ENCODE results near the gene ADAMTSL4.

Gene ADAMTSL4

GRCh38 chr1:150550222-150551050, 1.2 kb downstream of the ADAMTSL4 start:
- no peak for DNase-seq (ENCODE audit: low read depth)
- no peak for TF ChIP-seq CTCF (IDR thresholded peaks at IDR 0.05; ENCODE audit: low read depth, low read length, missing control alignments)
- in situ Hi-C loops (cut with HindIII; ENCODE audit: low sequenced_read_pairs), result no loop called here
- no peak overlapping the region for H3K4me3 ChIP-seq (ENCODE audit: low read depth, low read length)

GRCh38 chr1:150551051-150551783, 2.0 kb downstream of the ADAMTSL4 start:
- no peak overlapping the region for H3K4me3 ChIP-seq (ENCODE audit: low read depth, low read length)
- in situ Hi-C loops (cut with HindIII; ENCODE audit: low sequenced_read_pairs), result no loop called here
- no peak for TF ChIP-seq CTCF (IDR thresholded peaks at IDR 0.05; ENCODE audit: low read depth, low read length, missing control alignments)
- no peak for DNase-seq (ENCODE audit: low read depth)

- no peak overlapping the region for H3K4me3 ChIP-seq (ENCODE audit: low read depth, low read length)
- DNase-seq (ENCODE audit: low read depth), result no peak
- TF ChIP-seq CTCF (IDR thresholded peaks at IDR 0.05; ENCODE audit: low read depth, low read length, missing control alignments), result no peak
- in situ Hi-C loops (cut with HindIII; ENCODE audit: low sequenced_read_pairs), result no loop called here
Observed at GRCh38 chr1:150551784-150552127, 2.5 kb downstream of the ADAMTSL4 start.

- no peak overlapping the region for H3K4me3 ChIP-seq (ENCODE audit: low read depth, low read length)
- DNase-seq (ENCODE audit: low read depth), result no peak
- no peak for TF ChIP-seq CTCF (IDR thresholded peaks at IDR 0.05; ENCODE audit: low read depth, low read length, missing control alignments)
- in situ Hi-C loops (cut with HindIII; ENCODE audit: low sequenced_read_pairs), result no loop called here
Observed at GRCh38 chr1:150552128-150552910, 3.1 kb downstream of the ADAMTSL4 start.

- in situ Hi-C loops (cut with HindIII; ENCODE audit: low sequenced_read_pairs), result no loop called here
- DNase-seq (ENCODE audit: low read depth), result no peak
- no peak for TF ChIP-seq CTCF (IDR thresholded peaks at IDR 0.05; ENCODE audit: low read depth, low read length, missing control alignments)
- H3K4me3 ChIP-seq (ENCODE audit: low read depth, low read length), result no peak overlapping the region
Observed at GRCh38 chr1:150552911-150553289, 3.7 kb downstream of the ADAMTSL4 start.

GRCh38 chr1:150553392-150554085, 4.3 kb downstream of the ADAMTSL4 start:
- no peak overlapping the region for H3K4me3 ChIP-seq (ENCODE audit: low read depth, low read length)
- in situ Hi-C loops (cut with HindIII; ENCODE audit: low sequenced_read_pairs), result no loop called here
- TF ChIP-seq CTCF (IDR thresholded peaks at IDR 0.05; ENCODE audit: low read depth, low read length, missing control alignments), result no peak
- DNase-seq (ENCODE audit: low read depth), result no peak

All from astrocyte of the cerebellum (primary cell).